Measurements from ENCODE around the gene RACGAP1.

Gene RACGAP1

GRCh38 chr12:50025187-50026059 lies at the start of gene RACGAP1:
RACGAP1 (minus strand) TSS chr12:50025494; CDS start chr12:50016715, 8,779 bp downstream.
- DNase-seq (ENCODE audit: low read depth), result peak; percentile 95

- no peak for DNase-seq (ENCODE audit: low read depth)
These were observed 48.4 kb upstream of the RACGAP1 start for GRCh38 chr12:50073712-50074111.

GRCh38 chr12:50073206-50073605 lies 47.9 kb upstream of the RACGAP1 start:
- no peak for DNase-seq (ENCODE audit: low read depth)

GRCh38 chr12:50072198-50072907 lies 47.1 kb upstream of the RACGAP1 start:
- no peak for DNase-seq (ENCODE audit: low read depth)

GRCh38 chr12:50070314-50071060 lies 45.2 kb upstream of the RACGAP1 start:
- DNase-seq (ENCODE audit: low read depth), result peak; percentile 49

- no peak for DNase-seq (ENCODE audit: low read depth)
These were observed 44.2 kb upstream of the RACGAP1 start for GRCh38 chr12:50069539-50069938.

GRCh38 chr12:50069069-50069468 lies 43.8 kb upstream of the RACGAP1 start:
- no peak for DNase-seq (ENCODE audit: low read depth)

GRCh38 chr12:50066402-50066801 lies 41.1 kb upstream of the RACGAP1 start:
- no peak for DNase-seq (ENCODE audit: low read depth)

- no peak for DNase-seq (ENCODE audit: low read depth)
These were observed 40.5 kb upstream of the RACGAP1 start for GRCh38 chr12:50065726-50066310.

- no peak for DNase-seq (ENCODE audit: low read depth)
These were observed 37.6 kb upstream of the RACGAP1 start for GRCh38 chr12:50062728-50063460.

GRCh38 chr12:50061946-50062686 lies 36.8 kb upstream of the RACGAP1 start:
- no peak for DNase-seq (ENCODE audit: low read depth)

GRCh38 chr12:50061171-50061570 lies 35.9 kb upstream of the RACGAP1 start:
- DNase-seq (ENCODE audit: low read depth), result no peak

- no peak for DNase-seq (ENCODE audit: low read depth)
These were observed 34.8 kb upstream of the RACGAP1 start for GRCh38 chr12:50060120-50060468.

GRCh38 chr12:50059440-50060119 lies 34.3 kb upstream of the RACGAP1 start:
- peak; percentile 28 for DNase-seq (ENCODE audit: low read depth)

GRCh38 chr12:50058743-50059312 lies 33.5 kb upstream of the RACGAP1 start:
- DNase-seq (ENCODE audit: low read depth), result no peak

- no peak for DNase-seq (ENCODE audit: low read depth)
These were observed 32.8 kb upstream of the RACGAP1 start for GRCh38 chr12:50057896-50058670.

- no peak for DNase-seq (ENCODE audit: low read depth)
These were observed 31.9 kb upstream of the RACGAP1 start, which contains the start of gene ASIC1 for GRCh38 chr12:50057000-50057841. ASIC1 (plus strand) TSS chr12:50057596; CDS start chr12:50058767, 1,171 bp downstream.

- DNase-seq (ENCODE audit: low read depth), result no peak
These were observed 31.3 kb upstream of the RACGAP1 start for GRCh38 chr12:50056639-50056976.

Measured in stimulated activated CD8-positive, alpha-beta memory T cell treated with anti-CD3 and anti-CD28 coated beads, Interleukin-12 subunit alpha, Interleukin-12 subunit beta, amount 100 ng/mL, for 1 hour (primary cell).